OCI-LY1 (cell line): ENCODE measurements around the gene ACO2.

Experiments
- H2AFZ ChIP-seq: fragments of 200-600 bp; sonication (generic), shearing (Covaris generic); 2 replicates; pipeline ENCODE4 v1.6.0; 2014; ENCODE audit warnings: antibody characterized with exemption, mild to moderate bottlenecking, low read length
- H3F3A ChIP-seq: fragments of 200-600 bp; sonication (generic), shearing (Covaris generic); 2 replicates; pipeline ENCODE4 v1.6.0; 2014; ENCODE audit warnings: mild to moderate bottlenecking, antibody characterized with exemption, low read length, moderate library complexity; ENCODE audit not compliant: insufficient read depth
- H3K27ac ChIP-seq: fragments of 200-600 bp; sonication (generic); 2 replicates; pipeline ENCODE4 v1.5.1; 2014; ENCODE audit warnings: low read length, mixed run types, mild to moderate bottlenecking, low read depth; ENCODE audit not compliant: poor library complexity, severe bottlenecking
- H3K27me3 ChIP-seq: fragments of 200-600 bp; sonication (generic); 2 replicates; pipeline ENCODE4 v1.6.0; 2014; ENCODE audit warnings: antibody characterized with exemption, mild to moderate bottlenecking, low read length, moderate library complexity; ENCODE audit not compliant: insufficient read depth
- H3K36me3 ChIP-seq: fragments of 200-600 bp; sonication (generic); 2 replicates; pipeline ENCODE4 v1.6.1; 2014; ENCODE audit warnings: mild to moderate bottlenecking, antibody characterized with exemption, low read length, moderate library complexity, mixed read lengths; ENCODE audit not compliant: insufficient read depth
- H3K4me1 ChIP-seq: fragments of 200-600 bp; sonication (generic); 2 replicates; pipeline ENCODE4 v1.5.1; 2014; ENCODE audit warnings: mild to moderate bottlenecking, low read length, moderate library complexity; ENCODE audit not compliant: insufficient read depth, severe bottlenecking
- H3K4me2 ChIP-seq: fragments of 200-600 bp; sonication (generic), shearing (Covaris generic); 2 replicates; pipeline ENCODE4 v1.6.1; 2014; ENCODE audit warnings: low read length
- H3K4me3 ChIP-seq: fragments of 200-600 bp; sonication (generic); 2 replicates; pipeline ENCODE4 v1.5.1; 2014; ENCODE audit warnings: low read length, low read depth, mild to moderate bottlenecking, mixed read lengths; ENCODE audit not compliant: poor library complexity, severe bottlenecking
- H3K79me2 ChIP-seq: fragments of 200-600 bp; shearing (Covaris generic); 2 replicates; pipeline ENCODE4 v1.6.1; 2016; ENCODE audit warnings: mixed run types, low read length, mixed read lengths; ENCODE audit not compliant: insufficient read depth
- H3K9ac ChIP-seq: fragments of 200-600 bp; sonication (generic), shearing (Covaris generic); 2 replicates; pipeline ENCODE4 v1.6.1; 2014; ENCODE audit warnings: mild to moderate bottlenecking, low read length, mixed read lengths
- H3K9me2 ChIP-seq: fragments of 200-600 bp; sonication (generic), shearing (Covaris generic); 2 replicates; pipeline ENCODE4 v1.6.1; 2014; ENCODE audit warnings: low read depth, mild to moderate bottlenecking, low read length, mixed read lengths
- H3K9me3 ChIP-seq: fragments of 200-600 bp; shearing (Covaris generic); 2 replicates; pipeline ENCODE4 v1.6.1; 2014; ENCODE audit warnings: low read length, mixed read lengths
- H4K20me1 ChIP-seq: fragments of 200-600 bp; sonication (generic), shearing (Covaris generic); 2 replicates; pipeline ENCODE4 v1.6.0; 2016; ENCODE audit warnings: mild to moderate bottlenecking, low read length; ENCODE audit not compliant: insufficient read depth
- EZH2 ChIP-seq: fragments of 200-600 bp; sonication (generic), shearing (Covaris generic); IDR thresholded peaks from 2 replicates; pipeline ENCODE4 v1.8.0; 2017; ENCODE audit warnings: borderline replicate concordance, mixed run types, mild to moderate bottlenecking, antibody characterized with exemption, low read length, moderate library complexity, mixed read lengths
- TF ChIP-seq, protein P1 (sequence below): fragments of 200-600 bp; sonication (generic), shearing (Covaris generic); IDR thresholded peaks from 2 replicates; pipeline ENCODE4 v1.5.1; 2017; ENCODE audit warnings: mild to moderate bottlenecking, antibody characterized with exemption, low read length, moderate library complexity, mixed read lengths

The ACO2 gene

DNA sequence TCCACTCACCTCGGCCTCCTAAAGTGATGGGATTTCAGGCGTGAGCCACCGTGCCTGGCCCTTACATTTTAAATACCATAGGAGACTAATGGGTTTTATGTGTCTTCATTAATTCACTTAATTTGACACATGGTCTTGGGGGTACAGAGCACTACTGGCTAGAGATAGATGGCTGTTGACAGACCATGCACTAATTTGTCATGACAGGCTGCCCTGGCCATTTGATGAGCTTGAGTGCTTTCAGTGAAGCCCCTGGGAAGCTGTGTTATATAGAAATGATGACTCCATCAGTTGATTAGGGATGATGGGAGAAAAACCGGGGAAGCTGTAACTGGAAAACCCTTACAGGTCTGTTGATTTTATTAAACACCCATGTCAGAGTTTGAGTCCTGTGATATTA lies 7.0 kb upstream of the ACO2 start:
- Histone ChIP-seq H3K36me3 (peaks cover 89% of the 10 kb centered on the region), H3K9me2 (no peaks in the 10 kb centered on the region), H3K4me3 (no peak overlapping the region), H3K27ac (no peak overlapping the region), H2AFZ (no peak overlapping the region), H3K27me3 (no peaks in the 10 kb centered on the region), H3K79me2 (no peaks in the 10 kb centered on the region), H3K4me1 (peaks cover under 1% of the 10 kb centered on the region), H3K4me2 (no peak overlapping the region), H3F3A (no peaks in the 10 kb centered on the region), H3K9ac (no peak overlapping the region), H4K20me1 (no peaks in the 10 kb centered on the region), H3K9me3 (no peaks in the 10 kb centered on the region)
- no peak for TF ChIP-seq EZH2
- TF ChIP-seq, protein P1, sequence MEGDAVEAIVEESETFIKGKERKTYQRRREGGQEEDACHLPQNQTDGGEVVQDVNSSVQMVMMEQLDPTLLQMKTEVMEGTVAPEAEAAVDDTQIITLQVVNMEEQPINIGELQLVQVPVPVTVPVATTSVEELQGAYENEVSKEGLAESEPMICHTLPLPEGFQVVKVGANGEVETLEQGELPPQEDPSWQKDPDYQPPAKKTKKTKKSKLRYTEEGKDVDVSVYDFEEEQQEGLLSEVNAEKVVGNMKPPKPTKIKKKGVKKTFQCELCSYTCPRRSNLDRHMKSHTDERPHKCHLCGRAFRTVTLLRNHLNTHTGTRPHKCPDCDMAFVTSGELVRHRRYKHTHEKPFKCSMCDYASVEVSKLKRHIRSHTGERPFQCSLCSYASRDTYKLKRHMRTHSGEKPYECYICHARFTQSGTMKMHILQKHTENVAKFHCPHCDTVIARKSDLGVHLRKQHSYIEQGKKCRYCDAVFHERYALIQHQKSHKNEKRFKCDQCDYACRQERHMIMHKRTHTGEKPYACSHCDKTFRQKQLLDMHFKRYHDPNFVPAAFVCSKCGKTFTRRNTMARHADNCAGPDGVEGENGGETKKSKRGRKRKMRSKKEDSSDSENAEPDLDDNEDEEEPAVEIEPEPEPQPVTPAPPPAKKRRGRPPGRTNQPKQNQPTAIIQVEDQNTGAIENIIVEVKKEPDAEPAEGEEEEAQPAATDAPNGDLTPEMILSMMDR: no peak

DNA sequence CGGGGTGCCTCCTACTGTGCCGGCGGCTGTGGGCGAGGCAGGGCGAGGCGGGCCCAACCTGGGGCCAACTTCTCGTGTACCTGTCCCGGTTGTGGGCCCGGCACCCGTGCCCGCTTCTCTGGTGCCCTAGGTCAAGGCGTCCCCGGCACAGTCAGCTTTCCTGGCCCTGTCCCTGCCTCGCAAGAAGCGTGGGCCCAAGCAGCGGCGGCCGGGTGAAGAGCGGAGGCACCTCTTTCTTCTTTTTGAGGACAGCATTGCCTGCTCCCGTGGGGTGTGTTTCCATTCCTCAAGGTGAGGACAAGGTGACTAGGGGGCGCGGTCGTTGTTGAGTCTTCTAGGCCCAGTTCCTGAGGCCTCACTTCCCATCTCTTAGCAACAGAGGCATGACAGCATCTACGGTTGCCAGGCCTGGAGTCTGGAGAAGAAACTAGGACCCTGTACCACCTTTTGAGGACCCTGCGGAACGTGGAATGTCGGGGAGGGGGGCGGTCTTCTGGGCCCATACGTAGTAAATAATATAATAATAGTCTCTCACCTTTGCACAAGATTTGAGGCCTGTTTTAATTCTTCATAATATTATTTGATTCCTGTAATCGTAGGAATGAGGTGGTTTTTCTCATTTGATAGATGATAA lies 418 bp downstream of the ACO2 start:
- Histone ChIP-seq H4K20me1 (no peaks in the 10 kb centered on the region), H3K36me3 (peaks cover 48% of the 10 kb centered on the region), H3F3A (no peaks in the 10 kb centered on the region), H3K4me3 (peak overlapping the region; percentile 88), H3K27ac (peak overlapping the region; percentile 86), H3K4me1 (peaks cover 58% of the 10 kb centered on the region), H3K9me2 (no peaks in the 10 kb centered on the region), H2AFZ (no peak overlapping the region), H3K27me3 (no peaks in the 10 kb centered on the region), H3K9me3 (no peaks in the 10 kb centered on the region), H3K4me2 (peak overlapping the region; percentile 89), H3K79me2 (peaks cover 61% of the 10 kb centered on the region), H3K9ac (peak overlapping the region; percentile 92)
- no peak for TF ChIP-seq EZH2
- TF ChIP-seq, protein P1: peak; percentile 7; the same call in 1 of the 2 replicates

DNA sequence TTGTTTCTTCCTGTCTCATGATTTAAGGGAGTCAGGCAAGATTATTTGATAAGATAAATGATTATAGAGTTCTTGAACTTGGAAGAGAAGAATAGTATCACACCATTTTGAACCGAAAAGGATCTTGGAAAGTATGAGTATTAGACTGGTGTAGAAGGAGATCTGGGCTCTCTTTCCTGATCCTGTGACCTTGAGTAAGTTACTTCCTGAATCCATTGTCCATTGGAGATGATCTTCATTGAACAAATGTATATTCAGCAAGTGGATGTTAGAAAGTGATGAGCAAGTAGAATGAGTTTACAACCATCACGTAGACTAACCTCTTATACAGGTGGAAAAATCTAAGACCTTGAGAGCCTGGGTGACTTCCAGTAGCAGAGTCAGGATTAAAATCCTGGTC lies 2.0 kb downstream of the ACO2 start:
- peaks cover 34% of the 10 kb centered on the region for H3K36me3 ChIP-seq
- H3K27ac ChIP-seq: no peak overlapping the region
- TF ChIP-seq, protein P1: no peak
- TF ChIP-seq EZH2: no peak
- no peaks in the 10 kb centered on the region for H3K9me2 ChIP-seq
- H3K4me2 ChIP-seq: peak overlapping the region; percentile 89
- no peaks in the 10 kb centered on the region for H3K27me3 ChIP-seq
- H3K4me1 ChIP-seq: peaks cover 67% of the 10 kb centered on the region
- H3F3A ChIP-seq: no peaks in the 10 kb centered on the region
- peaks cover 71% of the 10 kb centered on the region for H3K79me2 ChIP-seq
- H3K4me3 ChIP-seq: peak overlapping the region; percentile 88
- H3K9ac ChIP-seq: no peak overlapping the region; the same call in 1 of the 2 replicates
- H2AFZ ChIP-seq: no peak overlapping the region
- no peaks in the 10 kb centered on the region for H4K20me1 ChIP-seq
- H3K9me3 ChIP-seq: no peaks in the 10 kb centered on the region
